AG08395 (cell line): Measurements from ENCODE around the gene MASP1.

Experiments
- DNase-seq: peaks from one replicate; pipeline ENCODE4 v3.0.0; 2012; ENCODE audit warnings: mixed read lengths, low spot score

MASP1 gene, protein sequence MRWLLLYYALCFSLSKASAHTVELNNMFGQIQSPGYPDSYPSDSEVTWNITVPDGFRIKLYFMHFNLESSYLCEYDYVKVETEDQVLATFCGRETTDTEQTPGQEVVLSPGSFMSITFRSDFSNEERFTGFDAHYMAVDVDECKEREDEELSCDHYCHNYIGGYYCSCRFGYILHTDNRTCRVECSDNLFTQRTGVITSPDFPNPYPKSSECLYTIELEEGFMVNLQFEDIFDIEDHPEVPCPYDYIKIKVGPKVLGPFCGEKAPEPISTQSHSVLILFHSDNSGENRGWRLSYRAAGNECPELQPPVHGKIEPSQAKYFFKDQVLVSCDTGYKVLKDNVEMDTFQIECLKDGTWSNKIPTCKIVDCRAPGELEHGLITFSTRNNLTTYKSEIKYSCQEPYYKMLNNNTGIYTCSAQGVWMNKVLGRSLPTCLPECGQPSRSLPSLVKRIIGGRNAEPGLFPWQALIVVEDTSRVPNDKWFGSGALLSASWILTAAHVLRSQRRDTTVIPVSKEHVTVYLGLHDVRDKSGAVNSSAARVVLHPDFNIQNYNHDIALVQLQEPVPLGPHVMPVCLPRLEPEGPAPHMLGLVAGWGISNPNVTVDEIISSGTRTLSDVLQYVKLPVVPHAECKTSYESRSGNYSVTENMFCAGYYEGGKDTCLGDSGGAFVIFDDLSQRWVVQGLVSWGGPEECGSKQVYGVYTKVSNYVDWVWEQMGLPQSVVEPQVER

GRCh38 chr3:187291512-187292132, at the start of gene MASP1:
MASP1 (minus strand) TSS chr3:187291737; CDS start chr3:187291632, 105 bp downstream.
- DNase-seq, result peak; percentile 38

GRCh38 chr3:187340578-187340977, 49.0 kb upstream of the MASP1 start:
- no peak for DNase-seq

- DNase-seq, result no peak
Observed at GRCh38 chr3:187336322-187336721, 44.8 kb upstream of the MASP1 start.

DNA sequence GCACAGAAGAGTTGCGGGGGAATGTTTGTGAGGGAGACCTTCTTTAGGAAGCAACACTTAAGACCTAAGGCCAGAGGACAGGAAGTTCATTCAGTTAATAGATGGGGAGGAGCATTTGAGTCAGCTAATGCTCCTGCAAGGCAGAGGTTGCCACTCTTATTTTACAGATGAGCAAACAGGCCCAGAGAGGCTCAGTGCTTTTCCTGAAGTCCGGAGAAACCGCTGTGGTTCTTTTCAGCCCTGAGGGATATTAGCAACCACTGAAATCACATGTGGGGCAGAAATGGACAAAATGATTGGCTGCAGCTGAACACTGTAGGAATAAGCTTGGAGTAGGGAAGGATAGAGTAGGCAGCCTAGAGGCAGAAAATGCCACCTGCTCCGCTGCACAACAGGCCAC, 43.4 kb upstream of the MASP1 start:
- no peak for DNase-seq

DNA sequence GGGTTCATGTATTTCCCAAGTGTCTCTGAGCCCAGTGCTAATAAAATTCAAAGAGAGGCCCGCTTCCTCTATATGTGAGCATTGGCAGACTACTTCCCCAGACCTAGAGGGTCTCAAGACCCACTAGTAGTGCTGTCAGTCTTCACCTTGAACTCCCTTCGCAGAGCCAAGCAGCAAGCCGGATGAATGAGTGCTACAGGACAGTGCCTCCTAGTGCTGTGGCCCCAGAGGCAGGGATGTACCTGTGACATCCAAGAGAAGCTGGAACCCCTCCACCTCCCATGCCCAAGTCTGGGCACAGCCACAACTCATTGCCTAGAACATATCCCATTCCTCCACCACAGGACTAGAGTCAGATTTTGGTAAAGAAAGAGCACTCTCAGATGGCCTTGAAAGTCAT, 37.2 kb upstream of the MASP1 start:
- DNase-seq, result no peak

- DNase-seq, result no peak
Observed at GRCh38 chr3:187327845-187328244, 36.3 kb upstream of the MASP1 start.

GRCh38 chr3:187325632-187326031, 34.1 kb upstream of the MASP1 start:
- no peak for DNase-seq

GRCh38 chr3:187323091-187323490, 31.6 kb upstream of the MASP1 start:
- DNase-seq, result no peak

- no peak for DNase-seq
Observed at GRCh38 chr3:187322291-187322690, 30.8 kb upstream of the MASP1 start.

GRCh38 chr3:187321766-187322165, 30.2 kb upstream of the MASP1 start:
- no peak for DNase-seq

DNA sequence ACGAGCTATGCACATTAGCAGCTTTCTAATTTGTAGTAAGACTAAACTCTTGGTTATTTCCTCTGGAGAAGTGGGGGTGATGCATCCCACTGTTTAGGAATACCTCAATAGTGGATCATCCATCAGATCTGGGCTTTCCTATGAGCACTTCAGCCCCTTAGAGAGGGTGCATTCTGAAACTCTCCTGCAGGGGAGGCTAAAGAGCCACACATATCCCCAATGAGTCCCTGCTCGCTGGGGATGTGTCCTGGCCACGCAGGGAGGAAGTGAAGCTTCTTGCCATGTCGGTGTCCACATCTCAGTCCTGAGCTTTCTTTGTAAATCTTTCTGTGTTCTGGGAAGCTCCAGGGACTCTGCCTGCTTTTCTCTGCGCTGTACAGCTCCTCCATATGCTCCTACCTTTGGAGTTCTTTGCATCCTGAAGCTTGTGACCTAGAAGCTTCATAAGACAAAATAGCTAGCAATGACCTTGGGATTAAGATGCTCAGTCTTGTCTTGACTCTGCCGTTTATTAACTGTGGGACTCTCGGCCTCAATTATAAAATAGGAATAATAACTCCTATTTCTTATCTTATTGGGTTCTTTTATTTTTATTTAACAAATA, 28.3 kb upstream of the MASP1 start:
- DNase-seq, result peak; percentile 82

DNA sequence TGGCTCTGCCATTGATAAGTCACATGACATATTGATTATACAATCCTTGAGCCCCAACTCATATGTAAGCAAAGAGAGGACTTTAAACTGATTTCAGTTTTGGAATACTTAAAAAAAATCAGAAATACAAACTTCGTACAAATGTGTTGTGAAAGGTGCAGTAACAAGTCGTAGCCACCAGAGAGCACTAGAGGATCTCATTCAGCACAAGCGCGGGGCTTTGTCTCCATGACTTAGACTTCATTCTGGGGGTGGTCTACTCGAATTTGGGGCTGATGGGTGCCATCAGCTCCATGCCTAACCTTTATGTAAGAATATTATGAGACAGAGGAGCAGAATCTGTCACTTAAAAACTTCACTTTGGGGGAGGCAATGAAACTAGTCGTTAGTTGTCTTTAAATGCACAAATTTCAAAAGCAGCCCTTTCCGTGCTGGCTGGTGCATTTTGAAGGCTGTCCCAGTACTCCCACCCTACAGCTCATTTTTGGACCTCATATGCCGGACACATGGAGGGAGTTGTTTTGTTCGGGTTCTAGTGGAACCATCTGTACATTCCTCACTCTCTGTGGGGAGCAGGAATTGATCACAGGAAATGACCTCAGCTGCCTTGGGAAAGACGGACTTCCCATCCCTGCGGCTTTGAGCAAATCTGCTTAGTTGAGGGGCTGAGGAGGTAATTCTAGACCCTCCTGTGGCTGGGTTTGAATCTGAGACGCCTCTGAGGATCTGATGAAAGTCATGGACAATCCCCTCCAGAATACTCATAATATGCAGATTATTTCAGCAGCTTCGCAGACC, 27.5 kb upstream of the MASP1 start:
- peak; percentile 75 for DNase-seq

GRCh38 chr3:187315872-187316271, 24.3 kb upstream of the MASP1 start:
- peak; percentile 38 for DNase-seq

DNA sequence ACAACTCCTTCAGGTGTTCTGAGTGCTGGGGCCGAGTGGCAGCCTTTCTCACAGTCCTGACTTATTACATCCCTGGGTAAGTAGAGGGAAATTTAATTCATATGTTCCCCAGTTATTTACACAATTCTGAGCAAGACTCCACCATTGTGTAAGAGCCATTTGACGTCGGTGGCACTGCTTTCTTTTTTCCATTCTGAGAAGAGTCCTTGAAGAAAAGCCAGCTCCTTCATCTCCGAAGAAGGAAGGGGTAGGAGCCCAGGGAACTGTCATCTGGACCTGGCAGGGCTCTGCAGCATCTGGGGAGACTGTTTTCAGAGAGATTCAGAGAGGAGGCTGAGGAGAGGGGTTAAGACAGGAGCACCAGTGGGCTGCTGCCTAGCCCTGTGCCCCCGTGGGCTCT, 22.6 kb upstream of the MASP1 start:
- peak; percentile 21 for DNase-seq

DNA sequence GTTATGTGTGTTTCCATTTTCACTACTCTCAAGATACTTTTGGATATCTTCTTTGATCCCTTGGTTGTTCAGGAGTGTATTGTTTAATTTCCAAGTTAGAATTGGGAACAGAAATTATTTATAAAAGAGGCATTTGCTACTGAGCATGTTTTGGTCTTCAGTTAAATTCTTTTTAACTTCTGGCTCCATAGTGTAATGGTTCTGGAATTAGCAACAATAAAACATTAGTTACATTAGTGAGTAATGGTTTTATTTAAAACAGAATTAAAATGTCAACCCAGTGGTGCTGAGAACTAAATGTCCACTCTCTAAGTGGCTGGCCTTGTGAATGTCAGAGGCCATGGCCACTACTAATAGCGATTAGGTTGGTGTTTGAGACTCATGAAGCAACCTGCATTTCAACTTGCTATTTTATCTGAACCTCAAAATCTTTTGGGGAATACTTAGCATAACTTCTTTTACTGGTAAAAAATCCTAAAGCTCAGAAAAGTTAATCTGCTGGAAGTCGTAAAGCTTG, 19.5 kb upstream of the MASP1 start:
- no peak for DNase-seq

- DNase-seq, result no peak
Observed at GRCh38 chr3:187310226-187310625, 18.7 kb upstream of the MASP1 start.

DNA sequence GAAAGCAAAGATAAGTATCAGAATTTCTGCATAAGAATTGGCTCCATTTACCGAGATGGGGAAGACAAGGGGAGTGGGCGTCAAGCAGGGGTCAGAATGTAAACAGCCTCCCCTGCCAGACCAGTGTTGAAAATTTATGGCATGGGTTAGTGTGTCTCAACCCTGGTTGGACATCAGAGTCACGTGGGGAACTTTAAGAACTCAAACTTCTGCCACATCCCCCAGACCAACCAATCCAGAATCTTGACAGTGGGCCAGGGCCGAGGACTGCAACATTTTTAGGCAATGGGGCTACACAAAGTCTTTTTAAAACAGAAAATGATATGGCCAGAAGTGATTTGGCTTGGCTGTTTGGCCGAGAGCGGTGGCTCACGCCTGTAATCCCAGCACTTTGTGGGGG, 14.3 kb upstream of the MASP1 start:
- DNase-seq, result no peak

- DNase-seq, result no peak
Observed at GRCh38 chr3:187299611-187300010, 8.1 kb upstream of the MASP1 start.

DNA sequence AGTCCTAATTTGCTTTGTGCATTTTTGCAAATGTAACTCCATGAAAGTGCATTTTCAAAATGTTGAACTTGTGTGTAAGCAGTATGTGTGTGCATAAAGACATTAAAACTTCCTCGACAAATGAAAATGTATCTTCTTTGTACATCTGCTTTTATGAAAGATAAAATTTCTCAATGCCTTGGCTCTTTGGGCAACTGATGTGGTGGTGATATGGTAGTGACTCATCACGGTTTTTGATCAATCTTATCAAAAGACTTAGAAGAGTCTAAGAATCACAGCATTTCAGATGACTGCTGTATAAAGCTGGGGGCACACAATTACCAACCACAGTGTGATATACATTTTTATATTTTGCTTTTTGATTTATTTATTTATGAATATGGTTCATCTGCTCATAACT, 5.4 kb upstream of the MASP1 start:
- DNase-seq, result no peak

- peak; percentile 48 for DNase-seq
Observed at GRCh38 chr3:187296058-187296457, 4.5 kb upstream of the MASP1 start.

DNA sequence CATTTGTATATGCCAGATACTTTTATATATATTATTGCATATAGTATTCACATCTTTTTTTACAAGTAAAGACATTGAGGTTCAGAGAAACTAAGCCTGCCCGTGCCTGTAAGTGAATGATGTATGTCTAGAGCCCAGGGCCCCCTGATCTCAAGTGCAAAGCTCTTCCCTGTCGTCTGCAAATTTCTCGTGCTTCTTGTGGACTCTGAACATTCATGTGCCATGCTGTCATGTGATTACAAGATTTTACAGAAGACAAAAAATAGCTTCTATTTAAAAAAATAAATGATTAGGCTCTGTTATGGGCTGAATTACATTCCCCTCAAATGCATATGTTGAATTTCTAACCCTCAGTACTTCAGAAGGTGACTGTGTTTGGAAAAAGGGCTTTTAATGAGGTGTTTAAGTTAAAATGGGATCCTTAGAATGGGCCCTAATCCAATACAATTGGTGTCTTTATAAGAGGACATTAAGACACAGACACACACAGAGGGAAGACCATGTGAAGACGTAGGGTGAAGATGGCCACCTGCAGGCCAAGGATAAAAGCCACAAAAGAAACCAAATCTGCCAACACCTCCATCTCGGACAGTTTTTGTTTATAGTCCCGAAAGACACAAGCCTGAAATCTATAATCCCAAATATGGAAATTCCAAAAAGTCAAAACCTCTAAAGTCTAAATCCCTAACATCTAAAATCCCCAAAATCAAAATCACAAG, 3.9 kb upstream of the MASP1 start:
- no peak for DNase-seq
